Ectodermal cell (in vitro differentiated cells): ENCODE measurements around the gene ZBTB2.
"Not testable (repeated sequence)": the region's sequence is repeated elsewhere in the genome, so short reads cannot be mapped to it uniquely, and the experiment has no call there.

Source experiments
- H3K27ac ChIP-seq: 2 replicates; pipeline ENCODE4 v1.7.0; 2013; ENCODE audit warnings: mild to moderate bottlenecking, low read depth, low read length; ENCODE audit not compliant: insufficient read depth, poor library complexity, severe bottlenecking
- H3K27me3 ChIP-seq: 2 replicates; pipeline ENCODE4 v1.7.0; 2013; ENCODE audit warnings: mild to moderate bottlenecking, low read length; ENCODE audit not compliant: insufficient read depth, control insufficient read depth, poor library complexity, severe bottlenecking
- H3K36me3 ChIP-seq: one replicate; pipeline ENCODE4 v1.7.0; 2013; ENCODE audit warnings: low read length; ENCODE audit not compliant: control insufficient read depth, insufficient read depth
- H3K4me1 ChIP-seq: one replicate; pipeline ENCODE4 v1.7.0; 2013; ENCODE audit warnings: low read length; ENCODE audit not compliant: control insufficient read depth, insufficient read depth
- H3K4me3 ChIP-seq: 2 replicates; pipeline ENCODE4 v1.7.0; 2013; ENCODE audit warnings: low read depth, low read length, control low read depth; ENCODE audit not compliant: insufficient read depth
- H3K9me3 ChIP-seq: 2 replicates; pipeline ENCODE4 v1.7.0; 2013; ENCODE audit warnings: mild to moderate bottlenecking, low read length, moderate library complexity; ENCODE audit not compliant: control insufficient read depth
- WGBS, 2 experiments: methylation state at CpG; one replicate each; pipeline ENCODE4 v1.1.7; 2013; ENCODE audit warnings: missing lambda C conversion rate in 2 of 2; 5-methylcytosine and 5-hydroxymethylcytosine counted together

ZBTB2 gene

GRCh38 chr6:151375833-151376232 lies 15.5 kb downstream of the ZBTB2 start:
- no peaks in the 10 kb centered on the region for H3K9me3 ChIP-seq
- H3K36me3 ChIP-seq = no peaks in the 10 kb centered on the region
- 86 to 94% methylated on average over 2 of the region's 2 CpGs for WGBS, 2 experiments
- no peak overlapping the region for H3K27ac ChIP-seq
- peaks cover 11% of the 10 kb centered on the region for H3K4me1 ChIP-seq
- no peaks in the 10 kb centered on the region for H3K27me3 ChIP-seq
- no peak overlapping the region for H3K4me3 ChIP-seq

GRCh38 chr6:151374036-151374683 lies 17.2 kb downstream of the ZBTB2 start:
- no peak overlapping the region for H3K27ac ChIP-seq
- H3K4me1 ChIP-seq = peaks cover 8% of the 10 kb centered on the region
- no peaks in the 10 kb centered on the region for H3K27me3 ChIP-seq
- H3K4me3 ChIP-seq = no peak overlapping the region
- no peaks in the 10 kb centered on the region for H3K36me3 ChIP-seq
- H3K9me3 ChIP-seq = no peaks in the 10 kb centered on the region
- 55 to 61% methylated on average over 4 to 5 of the region's 5 CpGs for WGBS, 2 experiments

- Histone ChIP-seq H3K36me3 (no peaks in the 10 kb centered on the region), H3K4me1 (peaks cover 8% of the 10 kb centered on the region), H3K27ac (no peak overlapping the region), H3K9me3 (no peaks in the 10 kb centered on the region), H3K27me3 (no peaks in the 10 kb centered on the region), H3K4me3 (no peak overlapping the region)
- whole genome bisulfite sequencing, 2 experiments = 93 to 95% methylated on average over 5 of the region's 5 CpGs
These were observed 19.2 kb downstream of the ZBTB2 start for GRCh38 chr6:151372164-151372563.

- no peaks in the 10 kb centered on the region for H3K27me3 ChIP-seq
- no peak overlapping the region for H3K4me3 ChIP-seq
- H3K4me1 ChIP-seq = peaks cover 8% of the 10 kb centered on the region
- peaks cover 10% of the 10 kb centered on the region for H3K36me3 ChIP-seq
- WGBS, 2 experiments = 92 to 94% methylated on average over 6 of the region's 6 CpGs
- no peak overlapping the region for H3K27ac ChIP-seq
- no peaks in the 10 kb centered on the region for H3K9me3 ChIP-seq
These were observed 20.8 kb downstream of the ZBTB2 start for GRCh38 chr6:151370509-151371078.

- Histone ChIP-seq H3K36me3 (peaks cover 16% of the 10 kb centered on the region), H3K9me3 (no peaks in the 10 kb centered on the region)
- 96 to 97% methylated on average over 5 to 6 of the region's 6 CpGs for WGBS, 2 experiments
These were observed 26.1 kb downstream of the ZBTB2 start for GRCh38 chr6:151365233-151365632.

GRCh38 chr6:151359486-151359885 lies 31.9 kb downstream of the ZBTB2 start:
- Histone ChIP-seq H3K4me1 (no peaks in the 10 kb centered on the region), H3K36me3 (peaks cover under 1% of the 10 kb centered on the region), H3K4me3 (no peak overlapping the region), H3K27me3 (no peaks in the 10 kb centered on the region), H3K27ac (no peak overlapping the region), H3K9me3 (no peaks in the 10 kb centered on the region)
- 91 to 93% methylated on average over 5 of the region's 5 CpGs for WGBS, 2 experiments

More at GRCh38 chr6:151365233-151365632, 26.1 kb downstream of the ZBTB2 start:
- H3K4me1 ChIP-seq = no peaks in the 10 kb centered on the region
- no peak overlapping the region for H3K4me3 ChIP-seq
- H3K27ac ChIP-seq = no peak overlapping the region
- H3K27me3 ChIP-seq = no peaks in the 10 kb centered on the region

- H3K27ac ChIP-seq = no peak overlapping the region
- no peak overlapping the region for H3K4me3 ChIP-seq
- no peaks in the 10 kb centered on the region for H3K9me3 ChIP-seq
- no peaks in the 10 kb centered on the region for H3K36me3 ChIP-seq
- H3K4me1 ChIP-seq = no peaks in the 10 kb centered on the region
- H3K27me3 ChIP-seq = no peaks in the 10 kb centered on the region
- 92 to 93% methylated on average over 1 to 3 of the region's 3 CpGs for WGBS, 2 experiments
These were observed 32.9 kb downstream of the ZBTB2 start for GRCh38 chr6:151358475-151358874.

GRCh38 chr6:151357758-151358436 lies 33.5 kb downstream of the ZBTB2 start:
- 97 to 98% methylated on average over 5 of the region's 6 CpGs for WGBS, 2 experiments
- Histone ChIP-seq H3K9me3 (no peaks in the 10 kb centered on the region), H3K4me3 (no peak overlapping the region), H3K27ac (no peak overlapping the region), H3K27me3 (no peaks in the 10 kb centered on the region), H3K36me3 (no peaks in the 10 kb centered on the region), H3K4me1 (no peaks in the 10 kb centered on the region)

GRCh38 chr6:151356983-151357382 lies 34.4 kb downstream of the ZBTB2 start:
- H3K4me1 ChIP-seq, H3K36me3 ChIP-seq, H3K27me3 ChIP-seq, H3K4me3 ChIP-seq, H3K9me3 ChIP-seq, H3K27ac ChIP-seq: not testable (repeated sequence)
- WGBS, 2 experiments = 94 to 98% methylated on average over 6 of the region's 6 CpGs

- H3K27me3 ChIP-seq = no peaks in the 10 kb centered on the region
- no peak overlapping the region for H3K27ac ChIP-seq
- H3K4me1 ChIP-seq = no peaks in the 10 kb centered on the region
- H3K9me3 ChIP-seq = no peaks in the 10 kb centered on the region
- H3K4me3 ChIP-seq = no peak overlapping the region
- H3K36me3 ChIP-seq = no peaks in the 10 kb centered on the region
- 97 to 100% methylated on average over 10 of the region's 10 CpGs for WGBS, 2 experiments
These were observed 37.6 kb downstream of the ZBTB2 start for GRCh38 chr6:151353795-151354194.
